Hepatocyte (in vitro differentiated cells): ENCODE measurements around the gene KCNJ2. TPM values are rescaled to one million over a fixed set of nuclear protein-coding genes. Genes with fewer than 3 reads are reported as not detected.

Experiments
- DNase-seq: peaks from one replicate; pipeline ENCODE4 v3.0.0-alpha.2; 2016; ENCODE audit warnings: low spot score
- H2AFZ ChIP-seq: fragments of 200-600 bp; sonication (generic); 2 replicates; pipeline ENCODE4 v1.6.0; 2016; ENCODE audit warnings: antibody characterized with exemption, mild to moderate bottlenecking
- H3K27ac ChIP-seq: fragments of 200-600 bp; sonication (generic); 2 replicates; pipeline ENCODE4 v1.5.1; 2016; ENCODE audit warnings: mild to moderate bottlenecking
- H3K27me3 ChIP-seq: fragments of 200-600 bp; sonication (generic); 2 replicates; pipeline ENCODE4 v1.6.1; 2016
- H3K36me3 ChIP-seq: fragments of 200-600 bp; sonication (generic); replicated peaks from 2 replicates; pipeline ENCODE4 v1.5.1; 2016; ENCODE audit warnings: low read depth; ENCODE audit not compliant: insufficient read depth
- H3K4me1 ChIP-seq: fragments of 200-600 bp; sonication (generic); 2 replicates; pipeline ENCODE4 v1.5.1; 2016; ENCODE audit warnings: mild to moderate bottlenecking, moderate library complexity; ENCODE audit not compliant: insufficient read depth
- H3K4me2 ChIP-seq: fragments of 200-600 bp; sonication (generic); 2 replicates; pipeline ENCODE4 v1.6.0; 2016
- H3K4me3 ChIP-seq: fragments of 200-600 bp; sonication (generic); 2 replicates; pipeline ENCODE4 v1.5.1; 2016; ENCODE audit warnings: mild to moderate bottlenecking
- H3K79me2 ChIP-seq: fragments of 200-600 bp; sonication (generic); 2 replicates; pipeline ENCODE4 v1.6.0; 2017; ENCODE audit warnings: mild to moderate bottlenecking
- H3K9me2 ChIP-seq: fragments of 200-600 bp; sonication (generic); replicated peaks from 2 replicates; pipeline ENCODE4 v1.6.0; 2017; ENCODE audit warnings: mild to moderate bottlenecking; ENCODE audit not compliant: insufficient read depth
- H3K9me3 ChIP-seq: fragments of 200-600 bp; sonication (generic); 2 replicates; pipeline ENCODE4 v1.5.1; 2016; ENCODE audit warnings: low read depth, mild to moderate bottlenecking
- H4K20me1 ChIP-seq: fragments of 200-600 bp; sonication (generic); 2 replicates; pipeline ENCODE4 v1.6.0; 2016; ENCODE audit warnings: mild to moderate bottlenecking; ENCODE audit not compliant: insufficient read depth, poor library complexity, severe bottlenecking
- CTCF ChIP-seq: fragments of 200-600 bp; sonication (generic); IDR thresholded peaks from 2 replicates; pipeline ENCODE4 v1.5.1; 2016; ENCODE audit warnings: antibody characterized with exemption, mild to moderate bottlenecking; ENCODE audit not compliant: poor library complexity
- EZH2 ChIP-seq: fragments of 200-600 bp; sonication (generic); IDR thresholded peaks from 2 replicates; pipeline ENCODE4 v1.6.1; 2016; ENCODE audit warnings: antibody characterized with exemption, mild to moderate bottlenecking, borderline replicate concordance
- EZH2phosphoT487 ChIP-seq: fragments of 200-600 bp; sonication (generic); IDR thresholded peaks from one replicate; pipeline ENCODE4 v1.6.1; 2018; ENCODE audit warnings: antibody characterized with exemption, mild to moderate bottlenecking, low read depth, moderate library complexity; ENCODE audit not compliant: unreplicated experiment, severe bottlenecking
- WGBS: methylation state at CpG from one replicate; pipeline ENCODE4 v1.1.6; 2016; ENCODE audit warnings: low lambda C conversion rate; ENCODE audit errors: missing lambda C conversion rate; 5-methylcytosine and 5-hydroxymethylcytosine counted together
- polyA plus RNA-seq: library from polyadenylated mRNA; unstranded; fragments of >200 nt; fragmentation: Nextera tagmentation; extraction: Ambion mirVana; gene quantifications from 2 replicates; pipeline ENCODE4 v1.2.1, GENCODE V29; 2016
- total RNA-seq: library from RNA; depleted of rRNA; stranded (reverse); fragments of >200 nt; gene quantifications from 2 replicates; pipeline ENCODE4 v1.2.3, GENCODE V29; 2014

Gene KCNJ2
- total and polyA plus RNA-seq, 2 experiments from 2014 or later: 1.0 to 3.0 TPM

- Histone ChIP-seq H3K36me3 (no peaks in the 10 kb centered on the region), H3K27ac (no peak overlapping the region), H4K20me1 (no peaks in the 10 kb centered on the region), H3K4me2 (peak overlapping the region; percentile 7), H3K9me3 (no peaks in the 10 kb centered on the region), H3K9me2 (no peaks in the 10 kb centered on the region), H3K4me3 (no peak overlapping the region), H3K27me3 (peaks cover 4% of the 10 kb centered on the region), H2AFZ (no peak overlapping the region), H3K4me1 (peaks cover 6% of the 10 kb centered on the region), H3K79me2 (no peaks in the 10 kb centered on the region)
- WGBS: 59% methylated on average over 4 of the region's 4 CpGs
- no peak for TF ChIP-seq EZH2
- peak; percentile 34 for DNase-seq
Measured at GRCh38 chr17:70184770-70185169, 15.4 kb downstream of the KCNJ2 start.

DNA sequence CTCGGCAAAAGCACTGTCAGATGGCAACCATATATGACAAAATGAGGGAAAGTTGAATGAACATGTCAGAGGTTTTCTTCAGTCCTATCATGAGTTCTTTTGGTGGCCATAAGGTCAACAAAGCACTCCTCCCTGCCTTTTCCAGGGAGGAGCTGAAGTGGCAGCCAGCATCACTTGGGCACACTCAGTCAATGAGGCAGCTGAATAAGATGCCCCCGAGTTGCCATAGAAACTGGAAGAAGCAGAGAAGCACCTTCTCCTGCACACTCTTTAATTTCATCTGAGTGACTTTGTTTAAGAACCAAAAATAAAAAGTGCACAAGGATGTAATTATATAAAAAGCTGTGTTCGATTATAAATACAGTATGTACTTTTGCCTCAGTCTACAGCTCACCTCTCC is 16.0 kb downstream of the KCNJ2 start:
- H3K27me3 ChIP-seq: peaks cover 4% of the 10 kb centered on the region
- no peaks in the 10 kb centered on the region for H4K20me1 ChIP-seq
- no peaks in the 10 kb centered on the region for H3K79me2 ChIP-seq
- no peak overlapping the region for H3K4me3 ChIP-seq
- H3K9me3 ChIP-seq: no peaks in the 10 kb centered on the region
- no peak overlapping the region for H2AFZ ChIP-seq
- DNase-seq: no peak
- no peak overlapping the region for H3K27ac ChIP-seq
- no peaks in the 10 kb centered on the region for H3K36me3 ChIP-seq
- no peaks in the 10 kb centered on the region for H3K9me2 ChIP-seq
- peaks cover 6% of the 10 kb centered on the region for H3K4me1 ChIP-seq
- WGBS: 89% methylated on average over 3 of the region's 3 CpGs
- TF ChIP-seq EZH2 (no peak), EZH2phosphoT487 (no peak), CTCF (no peak)
- H3K4me2 ChIP-seq: peak overlapping the region; percentile 7

DNA sequence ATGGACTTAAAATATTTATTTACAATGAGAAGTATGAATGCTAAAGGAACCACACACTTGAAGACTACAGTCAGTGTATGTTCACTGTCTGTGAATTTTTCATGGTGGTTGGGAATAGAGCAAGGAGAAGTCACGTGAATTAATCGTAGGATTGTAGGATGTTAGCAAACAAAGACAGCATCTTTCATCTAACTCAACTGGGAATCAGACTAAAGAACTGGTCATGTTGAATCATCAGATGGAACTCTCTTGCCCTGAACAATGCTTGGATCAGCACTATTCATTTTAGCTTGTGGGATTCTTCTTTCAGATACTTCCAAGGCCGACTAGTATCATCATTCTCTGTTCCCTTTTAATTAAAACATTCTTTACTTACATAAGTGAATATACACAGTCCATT is 18.1 kb downstream of the KCNJ2 start:
- WGBS: 88% methylated on average over 3 of the region's 3 CpGs
- H3K4me2 ChIP-seq: no peak overlapping the region
- H3K9me3 ChIP-seq: no peaks in the 10 kb centered on the region
- H3K27ac ChIP-seq: no peak overlapping the region
- H3K4me3 ChIP-seq: no peak overlapping the region
- H2AFZ ChIP-seq: no peak overlapping the region
- H4K20me1 ChIP-seq: no peaks in the 10 kb centered on the region
- H3K4me1 ChIP-seq: peaks cover 6% of the 10 kb centered on the region
- peaks cover 4% of the 10 kb centered on the region for H3K27me3 ChIP-seq
- H3K9me2 ChIP-seq: no peaks in the 10 kb centered on the region
- TF ChIP-seq EZH2phosphoT487: no peak
- TF ChIP-seq CTCF: no peak
- TF ChIP-seq EZH2: no peak
- H3K36me3 ChIP-seq: no peaks in the 10 kb centered on the region
- no peaks in the 10 kb centered on the region for H3K79me2 ChIP-seq
- DNase-seq: no peak

DNA sequence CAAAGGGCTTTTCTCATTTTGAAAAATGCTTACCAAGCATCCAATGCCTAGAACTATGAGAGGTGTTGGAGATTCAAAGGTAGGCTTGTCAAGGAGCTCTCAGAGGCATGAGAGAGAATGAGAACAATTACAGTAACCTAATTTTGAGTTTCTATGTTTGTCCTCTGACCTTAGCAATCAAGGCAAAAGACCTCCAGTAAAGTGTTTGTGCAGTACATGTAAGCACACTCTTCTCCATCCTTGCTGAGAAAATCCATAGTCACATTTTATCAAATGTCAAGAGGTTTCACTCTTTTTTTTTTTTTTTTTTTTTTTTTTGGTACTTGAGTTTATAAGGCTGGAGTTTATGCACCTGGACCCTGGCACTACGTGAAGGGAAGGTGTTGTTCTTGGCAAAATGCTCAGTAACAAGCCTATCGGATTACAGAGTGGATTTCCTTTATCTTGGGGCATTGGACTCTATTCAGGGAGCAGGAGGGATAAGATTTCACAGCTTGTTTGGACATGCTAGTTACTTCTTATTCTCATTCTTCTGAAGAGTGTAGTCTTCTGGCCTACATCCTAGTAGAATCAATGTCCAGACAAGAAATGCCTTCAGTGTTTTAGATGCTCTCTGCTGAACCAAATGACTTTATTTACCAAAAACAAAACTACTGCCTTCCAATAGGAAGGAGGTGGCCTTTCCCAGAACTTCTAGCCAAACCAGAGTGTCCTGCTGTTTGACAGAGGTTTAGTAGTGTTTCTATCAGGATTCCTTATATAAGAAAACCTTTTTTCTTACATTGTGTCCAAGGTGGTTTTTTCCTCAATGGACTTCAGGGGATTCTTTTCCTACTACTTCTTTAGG is 21.9 kb downstream of the KCNJ2 start:
- TF ChIP-seq EZH2: no peak
- Histone ChIP-seq H3K36me3 (no peaks in the 10 kb centered on the region), H3K79me2 (no peaks in the 10 kb centered on the region), H3K9me3 (no peaks in the 10 kb centered on the region), H3K27ac (no peak overlapping the region), H3K4me2 (no peak overlapping the region), H3K4me3 (no peak overlapping the region), H4K20me1 (no peaks in the 10 kb centered on the region), H3K27me3 (peaks cover 4% of the 10 kb centered on the region), H2AFZ (no peak overlapping the region), H3K4me1 (no peaks in the 10 kb centered on the region), H3K9me2 (no peaks in the 10 kb centered on the region)
- WGBS: 52% methylated on average over 2 of the region's 2 CpGs
- no peak for DNase-seq
